H1 (cell line): ENCODE measurements around the gene NAXD. TPM values are rescaled to one million over a fixed set of nuclear protein-coding genes. Genes with fewer than 3 reads are reported as not detected.

ENCODE experiments used
- CTCF ChIA-PET: fragments of 300-600 bp; sonication (Branson Sonifier 250); formaldehyde crosslinking; loops from one replicate; lab custom pipeline; 2021; ENCODE audit not compliant: partially characterized antibody; lab: Charles Lee
- POLR2A ChIA-PET: fragments of 300-600 bp; sonication (Branson Sonifier 250); formaldehyde crosslinking; loops from one replicate; lab custom pipeline; 2021; ENCODE audit warnings: inconsistent platforms; ENCODE audit not compliant: partially characterized antibody; lab: Charles Lee
- DNase-seq, 2 experiments: peaks; one replicate each; pipeline versions ENCODE4 v3.0.0 to v3.0.0-alpha.2; 2010 to 2022; ENCODE audit warnings: low spot score in 2 of 2, low read depth in 1 of 2, mixed read lengths in 1 of 2
- FAIRE-seq: peaks from 2 replicates; lab custom pipeline; 2011; peaks lifted over from hg19 to GRCh38; lab: Jason Lieb, UNC
- H2AFZ ChIP-seq: 2 replicates; pipeline ENCODE4 v1.8.1; 2012; ENCODE audit warnings: low read length, inconsistent platforms
- H2AK5ac ChIP-seq: 2 replicates; pipeline ENCODE4 v1.6.1; 2013; ENCODE audit warnings: low read depth, low read length
- H2BK120ac ChIP-seq: replicated peaks from 2 replicates; pipeline ENCODE3; 2013; ENCODE audit warnings: low read depth, low read length, inconsistent platforms
- H2BK12ac ChIP-seq: 2 replicates; pipeline ENCODE4 v1.6.1; 2013; ENCODE audit warnings: low read depth, low read length
- H2BK15ac ChIP-seq: 2 replicates; pipeline ENCODE4 v1.6.1; 2013; ENCODE audit warnings: low read length
- H2BK20ac ChIP-seq: 2 replicates; pipeline ENCODE4 v1.6.1; 2013; ENCODE audit warnings: low read length
- H2BK5ac ChIP-seq: 2 replicates; pipeline ENCODE4 v1.6.1; 2013; ENCODE audit warnings: low read depth, low read length
- H3K14ac ChIP-seq: 2 replicates; pipeline ENCODE4 v1.6.1; 2013; ENCODE audit warnings: inconsistent platforms; ENCODE audit not compliant: insufficient read length
- H3K18ac ChIP-seq: 2 replicates; pipeline ENCODE4 v1.6.1; 2013; ENCODE audit warnings: low read length; ENCODE audit errors: extremely low read depth
- H3K23ac ChIP-seq: 2 replicates; pipeline ENCODE4 v1.6.1; 2013; ENCODE audit warnings: inconsistent platforms; ENCODE audit not compliant: insufficient read length
- H3K23me2 ChIP-seq: 2 replicates; pipeline ENCODE4 v1.6.1; 2013; ENCODE audit warnings: low read depth, low read length
- H3K27ac ChIP-seq: 2 replicates; pipeline ENCODE4 v1.6.1; 2011; ENCODE audit warnings: low read depth, low read length, inconsistent platforms
- H3K27me3 ChIP-seq, 4 experiments: replicated peaks in 1 of 4; 1 replicate in 1 of 4; 2 replicates in 3 of 4; pipeline versions ENCODE4 v1.6.1 to v1.8.1; 2011 to 2013; ENCODE audit warnings: low read length in 3 of 4, mild to moderate bottlenecking in 3 of 4, inconsistent platforms in 2 of 4, mixed read lengths in 2 of 4, moderate library complexity in 1 of 4; ENCODE audit not compliant: control insufficient read depth in 3 of 4, insufficient read depth in 3 of 4; ENCODE audit errors: extremely low read depth in 1 of 4
- H3K36me3 ChIP-seq, 4 experiments: 2 replicates each; pipeline versions ENCODE4 v1.6.1 to v1.8.1; 2011 to 2013; ENCODE audit warnings: mild to moderate bottlenecking in 4 of 4, low read length in 3 of 4, moderate library complexity in 2 of 4, control low read depth in 1 of 4, inconsistent platforms in 1 of 4; ENCODE audit not compliant: insufficient read depth in 4 of 4, control insufficient read depth in 2 of 4
- H3K4ac ChIP-seq: replicated peaks from 2 replicates; pipeline ENCODE3; 2013; ENCODE audit warnings: low read length, low read depth, mixed read lengths, inconsistent platforms; ENCODE audit not compliant: insufficient read length
- H3K4me1 ChIP-seq, 4 experiments: replicated peaks in 1 of 4; 1 replicate in 1 of 4; 2 replicates in 3 of 4; pipeline versions ENCODE4 v1.6.1 to v1.8.1; 2011 to 2013; ENCODE audit warnings: low read length in 3 of 4, inconsistent platforms in 2 of 4, mixed read lengths in 1 of 4; ENCODE audit not compliant: insufficient read depth in 4 of 4, control insufficient read depth in 3 of 4
- H3K4me2 ChIP-seq, 2 experiments: 2 replicates each; pipeline versions ENCODE4 v1.6.1 to v1.8.1; 2011 to 2013; ENCODE audit warnings: low read depth in 2 of 2, low read length in 2 of 2, control low read depth in 1 of 2, inconsistent platforms in 1 of 2, mild to moderate bottlenecking in 1 of 2; ENCODE audit not compliant: insufficient read depth in 1 of 2
- H3K4me3 ChIP-seq, 4 experiments: fragments of 200-600, 300-600 bp in 1 of 4; sonication (generic), shearing (Covaris generic), sonication (Bioruptor Twin) in 1 of 4; 2 replicates each; pipeline versions ENCODE4 v1.5.1 to v1.8.1; 2011 to 2016; ENCODE audit warnings: low read length in 4 of 4, low read depth in 3 of 4, control low read depth in 2 of 4, inconsistent platforms in 2 of 4, mild to moderate bottlenecking in 2 of 4, mixed read lengths in 1 of 4, moderate library complexity in 1 of 4; ENCODE audit not compliant: insufficient read depth in 2 of 4; ENCODE audit errors: extremely low read depth in 1 of 4
- H3K56ac ChIP-seq: replicated peaks from 2 replicates; pipeline ENCODE3; 2013; ENCODE audit warnings: low read depth, mild to moderate bottlenecking, mixed read lengths, low read length, inconsistent platforms; ENCODE audit not compliant: insufficient read length
- H3K79me1 ChIP-seq: 2 replicates; pipeline ENCODE4 v1.6.1; 2013; ENCODE audit warnings: low read depth, low read length, control low read depth
- H3K79me2 ChIP-seq, 2 experiments: 2 replicates each; pipeline versions ENCODE4 v1.6.1 to v1.8.1; 2012 to 2013; ENCODE audit warnings: low read length in 2 of 2, mild to moderate bottlenecking in 2 of 2, inconsistent platforms in 1 of 2; ENCODE audit not compliant: insufficient read depth in 2 of 2, control insufficient read depth in 1 of 2
- H3K9ac ChIP-seq, 4 experiments: replicated peaks in 1 of 4; 1 replicate in 1 of 4; 2 replicates in 3 of 4; pipeline versions ENCODE4 v1.6.1 to v1.8.1; 2011 to 2013; ENCODE audit warnings: low read depth in 3 of 4, low read length in 3 of 4, control low read depth in 2 of 4, mild to moderate bottlenecking in 2 of 4, moderate library complexity in 2 of 4, inconsistent platforms in 1 of 4; ENCODE audit errors: extremely low read depth in 1 of 4
- H3K9me3 ChIP-seq, 2 experiments: 2 replicates each; pipeline versions ENCODE4 v1.6.1 to v1.8.1; 2012 to 2013; ENCODE audit warnings: mild to moderate bottlenecking in 2 of 2, moderate library complexity in 2 of 2, control low read depth in 1 of 2, inconsistent platforms in 1 of 2, low read depth in 1 of 2, low read length in 1 of 2, mixed read lengths in 1 of 2; ENCODE audit not compliant: insufficient read depth in 2 of 2
- H4K20me1 ChIP-seq, 2 experiments: replicated peaks in 1 of 2; 2 replicates each; pipeline versions ENCODE3 to v1.8.1; 2011 to 2013; ENCODE audit warnings: inconsistent platforms in 2 of 2, low read length in 2 of 2, mild to moderate bottlenecking in 1 of 2; ENCODE audit not compliant: insufficient read depth in 2 of 2, control insufficient read depth in 1 of 2
- H4K5ac ChIP-seq: 2 replicates; pipeline ENCODE4 v1.6.1; 2013; ENCODE audit warnings: low read length, low read depth, mixed read lengths, inconsistent platforms; ENCODE audit not compliant: insufficient read length
- H4K8ac ChIP-seq: 2 replicates; pipeline ENCODE4 v1.8.0; 2013; ENCODE audit warnings: mild to moderate bottlenecking, moderate library complexity, low read length, inconsistent platforms; ENCODE audit not compliant: insufficient read depth; ENCODE audit errors: extremely low read depth
- H4K91ac ChIP-seq: replicated peaks from 2 replicates; pipeline ENCODE3; 2013; ENCODE audit warnings: low read length, mixed read lengths, inconsistent platforms; ENCODE audit not compliant: insufficient read length
- CREB1 ChIP-seq: IDR thresholded peaks from 2 replicates; pipeline ENCODE4 v1.6.1; 2012; ENCODE audit warnings: inconsistent platforms
- CTCF ChIP-seq, 3 experiments: IDR thresholded peaks; 1 replicate in 2 of 3; 2 replicates in 1 of 3; pipeline versions ENCODE4 v1.5.1 to v1.6.1; 2011; ENCODE audit warnings: low read length in 3 of 3, mild to moderate bottlenecking in 3 of 3, inconsistent platforms in 2 of 3, low read depth in 1 of 3, moderate library complexity in 1 of 3; ENCODE audit not compliant: insufficient read depth in 1 of 3; ENCODE audit errors: control extremely low read depth in 1 of 3
- KDM1A ChIP-seq: fragments of 200-600, 300-600 bp; sonication (generic); IDR thresholded peaks from 2 replicates; pipeline ENCODE4 v1.7.1; 2016; ENCODE audit warnings: mild to moderate bottlenecking, low read length, borderline replicate concordance
- NRF1 ChIP-seq: IDR thresholded peaks from 2 replicates; pipeline ENCODE4 v1.6.1; 2011; ENCODE audit warnings: mild to moderate bottlenecking, low read depth, low read length, improper control_type of control experiment
- POLR2A ChIP-seq, 2 experiments: IDR thresholded peaks; 1 replicate in 1 of 2; 2 replicates in 1 of 2; pipeline ENCODE4 v1.6.1; 2011; ENCODE audit warnings: low read depth in 2 of 2, low read length in 2 of 2, mild to moderate bottlenecking in 2 of 2; ENCODE audit errors: control extremely low read depth in 1 of 2
- POLR2AphosphoS5 ChIP-seq: IDR thresholded peaks from 2 replicates; pipeline ENCODE4 v1.6.1; 2011; ENCODE audit warnings: low read depth, low read length
- SP1 ChIP-seq: IDR thresholded peaks from 2 replicates; pipeline ENCODE4 v1.6.1; 2011; ENCODE audit warnings: low read depth, low read length
- SRF ChIP-seq: IDR thresholded peaks from 2 replicates; pipeline ENCODE4 v1.6.1; 2011; ENCODE audit warnings: mild to moderate bottlenecking, low read depth, low read length, moderate library complexity
- WGBS, 2 experiments: shearing (Covaris generic) in 1 of 2; methylation state at CpG; one replicate each; pipeline versions ENCODE4 v1.1.6 to v1.1.7; 2013 to 2015; ENCODE audit warnings: low lambda C conversion rate in 2 of 2, mixed read lengths in 2 of 2, inconsistent platforms in 1 of 2, low coverage in 1 of 2, missing lambda C conversion rate in 1 of 2; ENCODE audit not compliant: insufficient replicate concordance in 2 of 2, insufficient coverage in 1 of 2, insufficient read length in 1 of 2; ENCODE audit errors: extremely low coverage in 1 of 2, missing lambda C conversion rate in 1 of 2; 5-methylcytosine and 5-hydroxymethylcytosine counted together
- polyA plus RNA-seq, 7 experiments: library from polyadenylated mRNA; depleted of rRNA in 3 of 7; stranded (reverse) in 5 of 7; unstranded in 2 of 7; fragments of >200 nt in 5 of 7; fragments of 200-250 nt in 2 of 7; gene quantifications; 1 replicate in 5 of 7; 2 replicates in 1 of 7; 4 replicates in 1 of 7; pipeline versions ENCODE4 v1.2.1 to v1.2.3, GENCODE V29; 2011 to 2013; ENCODE audit warnings: missing spikeins in 2 of 7, mixed read lengths in 2 of 7
- total RNA-seq: library from RNA; stranded (reverse); fragmentation: NEBNext Ultra II Directional; extraction: Animal tissue kit (Norgen Biotek cat#: 25700); gene quantifications from 2 replicates; pipeline ENCODE4 v1.2.1, GENCODE V29; 2021
- TF ChIP-seq, protein P1 (sequence below): IDR thresholded peaks from 2 replicates; pipeline ENCODE4 v1.6.1; 2012; ENCODE audit warnings: low read length, inconsistent platforms

Gene NAXD
- total and polyA plus RNA-seq, 2 of the 8 experiments (the other 6 are each of a cell fraction or from before 2014, with no cell fraction given): 25.4 to 35.5 TPM

DNA sequence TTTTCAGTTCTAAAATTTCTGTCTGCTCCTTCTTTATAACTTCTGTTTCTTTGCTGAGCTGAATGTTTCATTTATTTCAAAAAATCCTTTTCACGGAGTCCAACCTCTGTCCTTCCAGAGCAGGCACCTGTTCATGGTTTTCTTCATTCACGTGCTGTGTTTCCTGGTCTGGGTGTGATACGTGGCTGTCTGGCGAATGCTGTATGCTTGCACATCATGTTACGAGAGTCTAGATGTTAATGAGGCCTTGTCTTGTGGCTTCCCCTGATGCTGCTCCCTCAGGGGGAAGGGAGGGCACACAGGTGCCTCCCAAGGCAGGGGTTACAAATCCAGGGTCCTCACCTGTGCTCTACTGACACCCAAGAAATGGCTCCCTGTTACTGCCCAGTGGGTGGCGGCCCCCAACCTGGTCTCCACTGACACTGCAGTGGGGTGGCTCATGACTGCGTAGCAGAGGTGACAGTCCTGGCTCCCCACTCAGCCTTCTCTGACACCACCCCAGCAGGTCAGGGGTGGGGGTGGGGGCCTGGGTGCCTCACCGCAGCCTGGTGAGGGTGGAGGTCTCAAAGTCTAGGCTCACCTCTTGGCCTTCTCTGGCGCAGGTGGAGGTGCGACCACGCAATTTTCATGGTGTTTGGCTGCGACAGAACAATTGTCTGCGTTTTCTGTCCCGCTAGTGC, 33.7 kb upstream of the NAXD start:
- Histone ChIP-seq H3K79me2 (no peaks in the 10 kb centered on the region), H3K79me1 (no peaks in the 10 kb centered on the region), H4K5ac (no peak overlapping the region), H2BK20ac (no peak overlapping the region), H3K18ac (no peak overlapping the region), H3K56ac (no peak overlapping the region), H3K9me3 (no peaks in the 10 kb centered on the region), H3K4me1 (no peaks in the 10 kb centered on the region), H4K8ac (peak overlapping the region; percentile 68; the same call in 1 of the 2 replicates), H3K4me3 (no peak overlapping the region), H2AK5ac (no peak overlapping the region), H3K27me3 (no peaks in the 10 kb centered on the region), H4K20me1 (no peaks in the 10 kb centered on the region), H3K4me2 (no peak overlapping the region), H3K27ac (no peak overlapping the region), H2AFZ (no peak overlapping the region), H3K4ac (no peak overlapping the region), H2BK15ac (no peak overlapping the region), H3K23me2 (no peaks in the 10 kb centered on the region), H3K23ac (no peak overlapping the region), H4K91ac (no peak overlapping the region), H3K14ac (no peak overlapping the region), H2BK12ac (no peak overlapping the region), H3K36me3 (no peaks in the 10 kb centered on the region), H2BK120ac (no peak overlapping the region), H2BK5ac (no peak overlapping the region), H3K9ac (no peak overlapping the region)
- DNase-seq (no peak), FAIRE-seq (no peak)
- 92% methylated on average over 9 of the region's 14 CpGs; no CpG with 5 or more reads in 1 of the 2 experiments for WGBS, 2 experiments
- ChIA-PET POLR2A (no interaction called here), CTCF (interaction anchor here (0.8 kb wide), 1 partner anchor 58 kb away, joined by 3 read pairs; no protein-coding TSS in a partner anchor)
- TF ChIP-seq KDM1A: no peak
- no peak for TF ChIP-seq SP1
- TF ChIP-seq NRF1: no peak
- TF ChIP-seq, protein P1, sequence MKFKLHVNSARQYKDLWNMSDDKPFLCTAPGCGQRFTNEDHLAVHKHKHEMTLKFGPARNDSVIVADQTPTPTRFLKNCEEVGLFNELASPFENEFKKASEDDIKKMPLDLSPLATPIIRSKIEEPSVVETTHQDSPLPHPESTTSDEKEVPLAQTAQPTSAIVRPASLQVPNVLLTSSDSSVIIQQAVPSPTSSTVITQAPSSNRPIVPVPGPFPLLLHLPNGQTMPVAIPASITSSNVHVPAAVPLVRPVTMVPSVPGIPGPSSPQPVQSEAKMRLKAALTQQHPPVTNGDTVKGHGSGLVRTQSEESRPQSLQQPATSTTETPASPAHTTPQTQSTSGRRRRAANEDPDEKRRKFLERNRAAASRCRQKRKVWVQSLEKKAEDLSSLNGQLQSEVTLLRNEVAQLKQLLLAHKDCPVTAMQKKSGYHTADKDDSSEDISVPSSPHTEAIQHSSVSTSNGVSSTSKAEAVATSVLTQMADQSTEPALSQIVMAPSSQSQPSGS: no peak
- no peak for TF ChIP-seq SRF
- no peak for TF ChIP-seq CTCF (IDR thresholded peaks at IDR 0.05; ENCODE audit: control extremely low read depth in 1 of 3, insufficient read depth in 1 of 3, low read depth in 1 of 3, low read length in 3 of 3)
- TF ChIP-seq POLR2A (IDR thresholded peaks at IDR 0.05; ENCODE audit: control extremely low read depth in 1 of 2, low read depth in 2 of 2, low read length in 2 of 2): no peak
- no peak for TF ChIP-seq CREB1
- TF ChIP-seq POLR2AphosphoS5: no peak
